Cardiac muscle cell (in vitro differentiated cells and primary cell): Measurements from ENCODE around the gene LMBR1. TPM values are rescaled to one million over a fixed set of nuclear protein-coding genes. Genes with fewer than 3 reads are reported as not detected.
"Not testable (repeated sequence)": the region's sequence is repeated elsewhere in the genome, so short reads cannot be mapped to it uniquely, and the experiment has no call there.

ENCODE experiments used
- DNase-seq, 2 donors: peaks; one replicate each; pipeline versions ENCODE4 v3.0.0 to v3.0.0-alpha.2; 2010 to 2017; ENCODE audit warnings: low read depth in 1 of 2, low spot score in 1 of 2
- H3K27ac ChIP-seq: fragments of 200-600 bp; sonication (generic); 2 replicates; pipeline ENCODE4 v1.5.1; 2016
- H3K27me3 ChIP-seq: fragments of 200-600 bp; sonication (generic); 2 replicates; pipeline ENCODE4 v1.6.0; 2016; ENCODE audit warnings: control low read depth
- H3K36me3 ChIP-seq: fragments of 200-600 bp; sonication (generic); 2 replicates; pipeline ENCODE4 v1.5.1; 2016; ENCODE audit warnings: control low read depth
- H3K4me1 ChIP-seq: fragments of 200-600 bp; sonication (generic); 2 replicates; pipeline ENCODE4 v1.8.1; 2017; ENCODE audit warnings: low read depth, mild to moderate bottlenecking, mixed run types
- H3K4me3 ChIP-seq: fragments of 200-600 bp; sonication (generic); 2 replicates; pipeline ENCODE4 v1.5.1; 2016; ENCODE audit warnings: mild to moderate bottlenecking
- H3K9me3 ChIP-seq: fragments of 200-600 bp; sonication (generic); 2 replicates; pipeline ENCODE4 v1.5.1; 2017; ENCODE audit warnings: low read depth, mild to moderate bottlenecking, control low read depth
- polyA plus RNA-seq: library from polyadenylated mRNA; unstranded; fragments of >200 nt; fragmentation: Nextera tagmentation; extraction: Ambion mirVana; gene quantifications from 2 replicates; pipeline ENCODE4 v1.2.1, GENCODE V29; 2016
- total RNA-seq: library from RNA; depleted of rRNA; stranded (reverse); fragments of >200 nt; gene quantifications from 2 replicates; pipeline ENCODE4 v1.2.3, GENCODE V29; 2016
- TF ChIP-seq, protein P1 (sequence below): IDR thresholded peaks from 2 replicates; pipeline ENCODE4 v1.5.1; 2012; ENCODE audit warnings: low read depth, mild to moderate bottlenecking, low read length

The LMBR1 gene
- total and polyA plus RNA-seq, 2 experiments from 2014 or later, result 49.9 to 78.0 TPM

DNA sequence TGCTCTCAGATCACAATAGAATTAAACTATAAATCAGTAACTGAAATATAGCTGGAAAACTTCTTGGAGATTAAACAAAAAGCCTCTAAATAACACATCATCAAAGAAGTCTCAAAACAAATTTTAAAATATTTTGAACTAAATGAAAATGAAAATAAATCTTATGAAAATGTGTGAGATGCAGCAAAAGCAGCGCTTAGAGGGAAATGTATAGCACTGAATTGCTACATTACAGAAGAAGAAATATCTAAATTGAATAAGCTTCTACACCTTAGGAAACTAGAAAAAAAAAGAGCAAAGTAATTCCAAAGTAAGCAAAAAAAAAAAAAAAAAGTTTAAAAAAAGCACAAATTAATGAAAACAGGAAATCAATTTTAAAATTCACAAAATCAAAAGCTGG, 35.2 kb downstream of the LMBR1 start:
- DNase-seq, result no peak
- H3K27me3 ChIP-seq, result no peaks in the 10 kb centered on the region
- H3K4me3 ChIP-seq, result no peak overlapping the region
- H3K9me3 ChIP-seq, result no peaks in the 10 kb centered on the region
- H3K4me1 ChIP-seq, result no peaks in the 10 kb centered on the region
- H3K36me3 ChIP-seq, result no peaks in the 10 kb centered on the region
- H3K27ac ChIP-seq, result no peak overlapping the region
- TF ChIP-seq, protein P1, sequence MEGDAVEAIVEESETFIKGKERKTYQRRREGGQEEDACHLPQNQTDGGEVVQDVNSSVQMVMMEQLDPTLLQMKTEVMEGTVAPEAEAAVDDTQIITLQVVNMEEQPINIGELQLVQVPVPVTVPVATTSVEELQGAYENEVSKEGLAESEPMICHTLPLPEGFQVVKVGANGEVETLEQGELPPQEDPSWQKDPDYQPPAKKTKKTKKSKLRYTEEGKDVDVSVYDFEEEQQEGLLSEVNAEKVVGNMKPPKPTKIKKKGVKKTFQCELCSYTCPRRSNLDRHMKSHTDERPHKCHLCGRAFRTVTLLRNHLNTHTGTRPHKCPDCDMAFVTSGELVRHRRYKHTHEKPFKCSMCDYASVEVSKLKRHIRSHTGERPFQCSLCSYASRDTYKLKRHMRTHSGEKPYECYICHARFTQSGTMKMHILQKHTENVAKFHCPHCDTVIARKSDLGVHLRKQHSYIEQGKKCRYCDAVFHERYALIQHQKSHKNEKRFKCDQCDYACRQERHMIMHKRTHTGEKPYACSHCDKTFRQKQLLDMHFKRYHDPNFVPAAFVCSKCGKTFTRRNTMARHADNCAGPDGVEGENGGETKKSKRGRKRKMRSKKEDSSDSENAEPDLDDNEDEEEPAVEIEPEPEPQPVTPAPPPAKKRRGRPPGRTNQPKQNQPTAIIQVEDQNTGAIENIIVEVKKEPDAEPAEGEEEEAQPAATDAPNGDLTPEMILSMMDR, result no peak

DNA sequence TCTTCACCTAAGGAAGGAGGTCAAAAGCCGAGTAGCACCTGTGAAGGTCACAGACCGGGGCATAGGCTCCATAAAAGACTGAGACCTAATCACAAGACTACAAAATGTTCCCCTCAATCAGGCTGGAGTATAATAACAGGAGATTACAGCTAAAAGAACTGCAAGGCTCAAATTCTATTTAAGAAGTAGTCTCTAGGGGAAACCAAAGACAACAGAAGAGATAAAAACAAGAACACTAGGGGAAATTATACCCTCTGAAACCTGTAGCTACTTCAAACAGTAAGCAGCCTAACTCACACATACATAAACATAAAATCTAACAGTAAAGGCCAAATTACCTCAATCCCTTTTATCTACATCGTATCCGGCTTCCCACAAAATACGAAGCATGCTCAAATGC, 38.3 kb downstream of the LMBR1 start:
- Histone ChIP-seq H3K27ac (no peak overlapping the region), H3K9me3 (no peaks in the 10 kb centered on the region), H3K36me3 (no peaks in the 10 kb centered on the region), H3K4me1 (no peaks in the 10 kb centered on the region), H3K27me3 (no peaks in the 10 kb centered on the region), H3K4me3 (no peak overlapping the region)
- TF ChIP-seq, protein P1, result no peak
- DNase-seq, result no peak

DNA sequence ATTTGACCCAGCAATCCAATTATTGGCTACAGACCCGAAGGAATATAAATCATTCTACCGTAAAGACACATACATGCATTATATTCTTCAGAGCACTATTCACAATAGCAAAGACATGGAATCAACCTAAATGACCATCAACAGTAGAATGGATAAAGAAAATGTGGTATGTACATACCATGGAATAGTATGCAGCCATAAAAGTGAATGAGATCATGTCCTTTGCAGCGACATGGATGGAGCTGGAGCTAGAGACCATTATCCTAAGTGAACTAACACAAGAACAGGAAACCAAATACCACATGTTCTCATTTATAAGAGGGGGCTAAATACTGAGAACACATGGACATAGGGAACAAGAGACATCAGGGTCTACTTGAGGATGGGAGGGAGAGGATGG, 44.0 kb downstream of the LMBR1 start:
- no peaks in the 10 kb centered on the region for H3K4me1 ChIP-seq
- DNase-seq, result no peak
- no peaks in the 10 kb centered on the region for H3K27me3 ChIP-seq
- no peaks in the 10 kb centered on the region for H3K9me3 ChIP-seq
- H3K36me3 ChIP-seq, result no peaks in the 10 kb centered on the region
- H3K4me3 ChIP-seq, result no peak overlapping the region
- TF ChIP-seq, protein P1, result no peak
- H3K27ac ChIP-seq, result no peak overlapping the region

DNA sequence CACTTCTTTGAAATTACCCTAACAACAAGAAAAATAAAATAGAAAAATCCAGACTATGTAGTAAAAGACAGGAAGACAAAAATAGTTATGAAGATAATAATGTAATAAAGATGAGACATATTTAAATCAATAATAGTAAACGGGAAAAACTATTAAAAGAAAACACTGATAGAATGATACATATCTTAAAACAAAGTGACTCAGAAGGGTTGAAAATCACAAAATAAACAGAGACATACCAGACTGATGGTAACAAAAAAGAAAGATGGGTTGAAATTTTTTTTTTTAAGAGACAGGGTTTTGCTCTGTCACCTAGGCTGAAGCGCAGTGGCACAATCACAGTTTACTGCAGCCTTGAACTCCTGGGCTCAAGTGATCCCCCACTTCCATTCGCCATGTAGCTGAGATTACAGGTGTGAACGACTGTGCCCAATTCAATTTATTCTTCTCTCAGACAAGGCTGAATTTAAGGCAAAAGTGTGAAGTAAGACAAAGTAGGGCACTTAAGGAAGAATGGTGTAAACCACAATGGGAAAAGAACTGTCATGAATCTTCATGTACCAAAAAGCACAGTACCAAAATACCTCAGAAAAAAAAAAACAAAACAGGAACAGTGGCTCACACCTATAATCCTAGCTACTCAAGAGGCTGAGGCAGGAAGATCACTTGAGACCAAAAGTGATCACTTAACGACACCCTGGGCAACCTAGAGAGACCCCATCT, 47.4 kb downstream of the LMBR1 start:
- Histone ChIP-seq H3K4me1 (peaks cover 29% of the 10 kb centered on the region), H3K4me3 (no peak overlapping the region), H3K9me3 (no peaks in the 10 kb centered on the region), H3K27ac (no peak overlapping the region), H3K27me3 (no peaks in the 10 kb centered on the region), H3K36me3 (no peaks in the 10 kb centered on the region)
- TF ChIP-seq, protein P1, result no peak
- no peak for DNase-seq

DNA sequence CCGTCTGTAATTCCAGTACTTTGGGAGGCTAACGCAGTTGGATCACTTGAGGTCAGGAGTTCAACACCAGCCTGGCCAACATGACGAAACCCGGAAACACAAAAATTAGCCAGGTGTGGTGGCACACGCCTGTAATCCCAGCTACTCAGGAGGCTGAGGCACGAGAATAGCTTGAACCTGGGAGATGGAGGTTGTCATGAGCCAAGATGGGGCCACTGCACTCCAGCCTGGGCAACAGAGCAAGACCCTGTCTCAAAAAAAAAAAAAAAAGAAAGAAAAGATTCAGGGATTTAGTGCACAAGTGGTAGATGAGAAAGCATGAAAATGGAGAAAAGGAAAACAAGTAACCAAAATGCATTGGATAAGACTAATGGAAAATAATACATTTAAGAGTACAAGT, 49.4 kb downstream of the LMBR1 start:
- Histone ChIP-seq H3K27ac (peak overlapping the region; percentile 87), H3K4me1 (peaks cover 29% of the 10 kb centered on the region)
- H3K27me3 ChIP-seq, H3K9me3 ChIP-seq, H3K4me3 ChIP-seq, H3K36me3 ChIP-seq, DNase-seq: not testable (repeated sequence)

DNA sequence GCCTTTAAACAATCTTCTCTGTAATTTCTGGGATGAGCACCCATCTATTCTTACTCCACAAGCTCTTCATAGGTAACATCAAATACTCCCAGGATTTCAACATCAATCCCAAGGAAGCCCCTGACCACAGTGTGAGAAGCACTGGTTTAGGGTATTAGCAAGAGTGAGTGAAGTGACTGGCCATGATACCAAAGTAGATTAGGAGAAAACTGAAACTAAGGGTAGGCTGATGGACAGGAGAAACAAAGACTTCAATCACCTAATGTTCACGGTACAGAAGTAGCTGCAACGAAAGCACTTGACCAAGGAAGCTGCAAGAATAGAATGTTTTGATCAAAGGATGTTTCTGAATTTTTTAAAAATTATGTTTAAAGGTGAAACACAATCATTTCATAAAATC, 49.8 kb downstream of the LMBR1 start:
- Histone ChIP-seq H3K36me3 (no peaks in the 10 kb centered on the region), H3K27me3 (no peaks in the 10 kb centered on the region)

More for the DNA sequence above, 49.8 kb downstream of the LMBR1 start:
- TF ChIP-seq, protein P1, result no peak
- Histone ChIP-seq H3K4me1 (peaks cover 29% of the 10 kb centered on the region), H3K4me3 (no peak overlapping the region), H3K27ac (peak overlapping the region; percentile 87), H3K9me3 (no peaks in the 10 kb centered on the region)
- no peak for DNase-seq
